Measurements from ENCODE around the gene RAB11FIP4. TPM values are rescaled to one million over a fixed set of nuclear protein-coding genes. Genes with fewer than 3 reads are reported as not detected.

The RAB11FIP4 gene
- total and polyA plus RNA-seq, 2 donors from 2014 or later = 10.0 to 32.5 TPM

DNA sequence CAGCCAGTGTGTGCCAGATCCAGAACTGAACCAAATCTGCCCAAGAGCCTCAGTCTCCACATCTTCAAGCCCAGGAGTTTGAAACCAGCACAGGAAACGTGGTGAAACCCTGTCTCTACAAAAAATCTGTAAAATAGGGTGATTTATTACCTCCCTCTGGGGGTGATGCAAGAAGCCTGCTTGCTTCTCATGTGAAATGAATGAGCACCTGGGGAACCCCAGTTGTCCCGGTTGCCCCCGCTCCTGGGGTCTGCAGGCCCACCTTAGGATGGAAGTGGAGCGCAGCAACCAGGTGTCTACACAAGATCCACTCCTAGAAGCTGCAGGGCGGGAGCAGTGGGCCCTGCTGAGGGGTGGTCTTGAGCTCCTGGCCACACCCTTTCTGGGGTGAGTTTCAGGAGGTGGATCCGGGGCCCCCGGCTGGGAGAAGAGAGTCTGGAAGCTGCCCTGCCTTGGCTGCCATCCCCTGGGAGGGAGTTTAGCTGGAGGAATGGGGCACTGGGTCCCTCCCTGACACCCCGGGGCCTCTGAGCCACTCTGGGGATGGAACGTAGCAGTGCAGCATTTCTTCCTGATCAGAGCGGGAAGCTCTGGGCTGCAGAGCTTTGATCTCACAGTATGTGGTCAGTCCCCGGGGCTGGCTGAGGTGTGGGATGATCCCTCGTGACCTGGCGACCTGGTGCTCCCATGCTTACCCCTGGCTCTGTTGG, 117.8 kb downstream of the RAB11FIP4 start:
- Histone ChIP-seq H3K4me3 (ENCODE audit: low read length in 3 of 3) (no peak overlapping the region), H3K27ac (ENCODE audit: low read depth in 2 of 2, low read length in 2 of 2) (peak overlapping the region in 1 of 2 donors; percentile 26), H3K36me3 (ENCODE audit: control insufficient read depth in 2 of 3, insufficient read depth in 3 of 3, low read length in 3 of 3) (no peaks in the 10 kb centered on the region), H3K9me3 (ENCODE audit: control insufficient read depth in 2 of 3, insufficient read depth in 1 of 3, low read length in 3 of 3) (no peaks in the 10 kb centered on the region), H3K4me1 (ENCODE audit: control insufficient read depth in 2 of 3, insufficient read depth in 2 of 3, low read depth in 1 of 3, low read length in 3 of 3) (peaks cover 0 to 24% (median 12%) of the 10 kb centered on the region in 3 donors), H3K9ac (ENCODE audit: low read length in 3 of 3) (peak overlapping the region in 1 of 3 donors; percentile 13), H3K27me3 (ENCODE audit: control insufficient read depth, insufficient read depth, low read length) (no peaks in the 10 kb centered on the region)
- FAIRE-seq = no peak
- intact Hi-C loops (cut with DNase I) = no loop called here
- peak in 1 of 5 donors; percentile 27 for DNase-seq
- TF ChIP-seq, protein P1, sequence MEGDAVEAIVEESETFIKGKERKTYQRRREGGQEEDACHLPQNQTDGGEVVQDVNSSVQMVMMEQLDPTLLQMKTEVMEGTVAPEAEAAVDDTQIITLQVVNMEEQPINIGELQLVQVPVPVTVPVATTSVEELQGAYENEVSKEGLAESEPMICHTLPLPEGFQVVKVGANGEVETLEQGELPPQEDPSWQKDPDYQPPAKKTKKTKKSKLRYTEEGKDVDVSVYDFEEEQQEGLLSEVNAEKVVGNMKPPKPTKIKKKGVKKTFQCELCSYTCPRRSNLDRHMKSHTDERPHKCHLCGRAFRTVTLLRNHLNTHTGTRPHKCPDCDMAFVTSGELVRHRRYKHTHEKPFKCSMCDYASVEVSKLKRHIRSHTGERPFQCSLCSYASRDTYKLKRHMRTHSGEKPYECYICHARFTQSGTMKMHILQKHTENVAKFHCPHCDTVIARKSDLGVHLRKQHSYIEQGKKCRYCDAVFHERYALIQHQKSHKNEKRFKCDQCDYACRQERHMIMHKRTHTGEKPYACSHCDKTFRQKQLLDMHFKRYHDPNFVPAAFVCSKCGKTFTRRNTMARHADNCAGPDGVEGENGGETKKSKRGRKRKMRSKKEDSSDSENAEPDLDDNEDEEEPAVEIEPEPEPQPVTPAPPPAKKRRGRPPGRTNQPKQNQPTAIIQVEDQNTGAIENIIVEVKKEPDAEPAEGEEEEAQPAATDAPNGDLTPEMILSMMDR (IDR thresholded peaks at IDR 0.05; ENCODE audit: borderline replicate concordance, extremely low read depth, insufficient read depth) = no peak

DNA sequence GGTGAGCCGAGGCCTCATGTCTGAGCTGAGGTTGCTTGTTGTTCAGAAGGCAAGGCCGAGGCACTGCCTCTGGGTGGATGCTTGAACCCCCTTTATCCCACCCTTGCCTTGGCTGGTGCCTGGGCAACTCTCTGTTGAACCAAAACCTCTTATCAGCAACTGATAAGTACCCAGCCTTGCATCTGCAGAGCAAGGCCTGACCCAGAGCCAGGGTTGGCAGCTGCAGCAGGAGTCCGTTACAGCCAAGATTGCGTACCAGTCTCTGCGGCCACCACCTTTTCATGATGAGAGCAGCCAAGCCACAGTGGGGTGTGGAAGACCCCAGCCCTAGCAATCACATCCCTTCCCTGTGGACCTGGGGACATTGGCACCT, 118.3 kb downstream of the RAB11FIP4 start:
- no peak for DNase-seq
- intact Hi-C loops (cut with DNase I) = loop anchor here (10.0 kb wide), 1 partner anchor 75 kb away; no protein-coding TSS in a partner anchor

DNA sequence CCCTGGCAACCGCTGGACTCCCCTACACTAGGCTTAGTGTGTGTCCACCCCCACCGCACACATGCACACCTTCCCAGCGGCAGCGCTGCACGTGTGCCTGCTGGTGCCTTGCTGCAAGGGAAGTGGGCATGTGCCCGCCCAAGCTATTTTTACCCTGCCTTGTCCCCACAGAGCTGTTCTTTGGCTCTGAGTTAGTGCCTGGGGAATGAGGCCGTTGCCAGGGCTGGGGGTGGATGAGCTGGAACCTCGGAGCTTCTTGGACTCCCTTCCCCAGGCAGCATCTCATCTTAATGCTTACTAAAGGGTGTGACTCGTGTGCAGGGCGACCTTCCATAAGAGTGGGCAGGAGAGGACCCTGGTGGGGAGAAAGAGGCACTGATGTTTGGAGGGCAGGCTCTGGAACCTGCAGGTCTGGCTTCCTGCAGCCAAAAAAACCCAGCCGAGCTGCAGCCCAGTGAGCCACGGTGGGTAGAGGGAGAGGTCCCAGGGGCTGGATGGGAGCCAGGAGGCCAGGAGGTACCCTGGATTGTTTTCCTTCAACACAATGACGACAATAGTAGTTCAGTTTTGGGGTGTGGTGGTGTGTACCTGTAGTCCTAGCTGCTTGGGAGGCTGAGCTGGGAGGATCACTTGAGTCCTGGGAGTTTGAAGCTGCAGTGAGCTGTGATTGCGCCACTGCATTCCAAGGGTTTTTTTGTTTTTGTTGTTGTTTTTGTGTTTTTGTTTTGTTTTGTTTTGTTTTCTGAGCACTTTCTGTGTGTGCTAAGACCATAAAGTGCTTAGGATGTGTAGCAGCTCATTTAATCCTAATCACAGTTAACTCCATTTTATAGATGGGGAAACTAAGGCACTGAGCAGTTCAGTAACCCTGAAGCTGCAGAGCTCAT, 119.1 kb downstream of the RAB11FIP4 start:
- Histone ChIP-seq H3K9ac (ENCODE audit: low read length in 3 of 3) (no peak overlapping the region), H3K4me1 (ENCODE audit: control insufficient read depth in 2 of 3, insufficient read depth in 2 of 3, low read depth in 1 of 3, low read length in 3 of 3) (peaks cover 0 to 24% (median 17%) of the 10 kb centered on the region in 3 donors), H3K9me3 (ENCODE audit: control insufficient read depth in 2 of 3, insufficient read depth in 1 of 3, low read length in 3 of 3) (no peaks in the 10 kb centered on the region), H3K36me3 (ENCODE audit: control insufficient read depth in 2 of 3, insufficient read depth in 3 of 3, low read length in 3 of 3) (no peaks in the 10 kb centered on the region), H3K27ac (ENCODE audit: low read depth in 2 of 2, low read length in 2 of 2) (no peak overlapping the region), H3K4me3 (ENCODE audit: low read length in 3 of 3) (no peak overlapping the region), H3K27me3 (ENCODE audit: control insufficient read depth, insufficient read depth, low read length) (no peaks in the 10 kb centered on the region)
- TF ChIP-seq, protein P1 (IDR thresholded peaks at IDR 0.05; ENCODE audit: borderline replicate concordance, extremely low read depth, insufficient read depth) = no peak
- FAIRE-seq = no peak
- DNase-seq = no peak
- intact Hi-C loops (cut with DNase I) = loop anchor here (10.0 kb wide), 1 partner anchor 76 kb away; no protein-coding TSS in a partner anchor

More for the DNA sequence above, 118.3 kb downstream of the RAB11FIP4 start:
- Histone ChIP-seq H3K4me3 (ENCODE audit: low read length in 3 of 3) (no peak overlapping the region), H3K27ac (ENCODE audit: low read depth in 2 of 2, low read length in 2 of 2) (no peak overlapping the region), H3K4me1 (ENCODE audit: control insufficient read depth in 2 of 3, insufficient read depth in 2 of 3, low read depth in 1 of 3, low read length in 3 of 3) (peaks cover 0 to 24% (median 14%) of the 10 kb centered on the region in 3 donors), H3K9ac (ENCODE audit: low read length in 3 of 3) (no peak overlapping the region), H3K27me3 (ENCODE audit: control insufficient read depth, insufficient read depth, low read length) (no peaks in the 10 kb centered on the region), H3K9me3 (ENCODE audit: control insufficient read depth in 2 of 3, insufficient read depth in 1 of 3, low read length in 3 of 3) (no peaks in the 10 kb centered on the region), H3K36me3 (ENCODE audit: control insufficient read depth in 2 of 3, insufficient read depth in 3 of 3, low read length in 3 of 3) (no peaks in the 10 kb centered on the region)
- FAIRE-seq = no peak
- TF ChIP-seq, protein P1 (IDR thresholded peaks at IDR 0.05; ENCODE audit: borderline replicate concordance, extremely low read depth, insufficient read depth) = no peak

Measured in kidney (tissue), 14 donors.